Measurements from ENCODE around the gene SERPINA4.

- TF ChIP-seq MYC (IDR thresholded peaks at IDR 0.05; ENCODE audit: low read depth, low read length) (no peak), MAX (IDR thresholded peaks at IDR 0.05; ENCODE audit: insufficient read depth, insufficient read length) (no peak), POLR2AphosphoS5 (IDR thresholded peaks at IDR 0.05; ENCODE audit: insufficient read depth, low read depth, low read length) (no peak), POLR2A (IDR thresholded peaks at IDR 0.05; ENCODE audit: low read depth, low read length) (no peak)
- TF ChIP-seq, protein P1, sequence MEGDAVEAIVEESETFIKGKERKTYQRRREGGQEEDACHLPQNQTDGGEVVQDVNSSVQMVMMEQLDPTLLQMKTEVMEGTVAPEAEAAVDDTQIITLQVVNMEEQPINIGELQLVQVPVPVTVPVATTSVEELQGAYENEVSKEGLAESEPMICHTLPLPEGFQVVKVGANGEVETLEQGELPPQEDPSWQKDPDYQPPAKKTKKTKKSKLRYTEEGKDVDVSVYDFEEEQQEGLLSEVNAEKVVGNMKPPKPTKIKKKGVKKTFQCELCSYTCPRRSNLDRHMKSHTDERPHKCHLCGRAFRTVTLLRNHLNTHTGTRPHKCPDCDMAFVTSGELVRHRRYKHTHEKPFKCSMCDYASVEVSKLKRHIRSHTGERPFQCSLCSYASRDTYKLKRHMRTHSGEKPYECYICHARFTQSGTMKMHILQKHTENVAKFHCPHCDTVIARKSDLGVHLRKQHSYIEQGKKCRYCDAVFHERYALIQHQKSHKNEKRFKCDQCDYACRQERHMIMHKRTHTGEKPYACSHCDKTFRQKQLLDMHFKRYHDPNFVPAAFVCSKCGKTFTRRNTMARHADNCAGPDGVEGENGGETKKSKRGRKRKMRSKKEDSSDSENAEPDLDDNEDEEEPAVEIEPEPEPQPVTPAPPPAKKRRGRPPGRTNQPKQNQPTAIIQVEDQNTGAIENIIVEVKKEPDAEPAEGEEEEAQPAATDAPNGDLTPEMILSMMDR (IDR thresholded peaks at IDR 0.05; ENCODE audit: extremely low read depth in 1 of 2, insufficient read depth in 1 of 2, low read depth in 1 of 2, low read length in 2 of 2): no peak
These were observed 38.0 kb upstream of the SERPINA4 start for GRCh38 chr14:94523265-94523664.

All from endothelial cell of umbilical vein (primary cell).